Common myeloid progenitor, CD34-positive (primary cell): ENCODE data around the gene PAGE5.

Source experiments
- CTCF ChIA-PET: fragments of 350-600 bp; sonication (Branson Sonifier 250); formaldehyde crosslinking; loops from one replicate; lab custom pipeline; 2021; ENCODE audit warnings: antibody characterized with exemption; lab: Charles Lee
- POLR2A ChIA-PET: fragments of 350-600 bp; sonication (Branson Sonifier 250); formaldehyde crosslinking; loops from one replicate; lab custom pipeline; 2021; ENCODE audit warnings: antibody characterized with exemption; lab: Charles Lee
- DNase-seq, 3 donors: peaks; one replicate each; pipeline versions ENCODE4 v3.0.0 to v3.0.0-alpha.2; 2013
- H3K27ac ChIP-seq, 2 experiments: 1 replicate in 1 of 2; 2 replicates in 1 of 2; pipeline ENCODE4 v1.7.0; 2013; ENCODE audit warnings: inconsistent platforms in 2 of 2, low read length in 2 of 2, mild to moderate bottlenecking in 2 of 2, low read depth in 1 of 2, moderate library complexity in 1 of 2; ENCODE audit not compliant: severe bottlenecking in 2 of 2, insufficient read depth in 1 of 2, poor library complexity in 1 of 2
- H3K27me3 ChIP-seq, 5 experiments: replicated peaks in 2 of 5; 1 replicate in 3 of 5; 2 replicates in 2 of 5; pipeline versions ENCODE4 v1.6.1 to v1.7.0; 2013; ENCODE audit warnings: low read length in 4 of 5, mild to moderate bottlenecking in 2 of 5, moderate library complexity in 2 of 5, inconsistent platforms in 1 of 5; ENCODE audit not compliant: insufficient read depth in 5 of 5, control insufficient read depth in 4 of 5
- H3K36me3 ChIP-seq, 4 experiments: 1 replicate in 2 of 4; 2 replicates in 2 of 4; pipeline versions ENCODE4 v1.6.1 to v1.7.0; 2013; ENCODE audit warnings: low read length in 3 of 4, control low read depth in 1 of 4, mild to moderate bottlenecking in 1 of 4; ENCODE audit not compliant: control insufficient read depth in 4 of 4, insufficient read depth in 4 of 4
- H3K4me1 ChIP-seq, 4 experiments: 1 replicate in 3 of 4; 2 replicates in 1 of 4; pipeline versions ENCODE4 v1.6.1 to v1.7.1; 2013; ENCODE audit warnings: low read length in 3 of 4, mild to moderate bottlenecking in 3 of 4, control low read depth in 1 of 4, inconsistent platforms in 1 of 4, moderate library complexity in 1 of 4; ENCODE audit not compliant: control insufficient read depth in 4 of 4, insufficient read depth in 4 of 4; ENCODE audit errors: control extremely low read depth in 1 of 4
- H3K4me3 ChIP-seq, 7 experiments: 1 replicate in 4 of 7; 2 replicates in 3 of 7; pipeline versions ENCODE4 v1.5.1 to v1.7.0; 2013; ENCODE audit warnings: mild to moderate bottlenecking in 7 of 7, low read length in 6 of 7, moderate library complexity in 6 of 7, inconsistent platforms in 2 of 7, low read depth in 2 of 7, control low read depth in 1 of 7; ENCODE audit not compliant: insufficient read depth in 4 of 7, control insufficient read depth in 1 of 7; ENCODE audit errors: extremely low read depth in 1 of 7
- H3K9me3 ChIP-seq, 5 experiments: 1 replicate in 4 of 5; 2 replicates in 1 of 5; pipeline versions ENCODE4 v1.6.1 to v1.7.1; 2013; ENCODE audit warnings: low read length in 4 of 5, mild to moderate bottlenecking in 2 of 5, inconsistent platforms in 1 of 5, low read depth in 1 of 5, moderate library complexity in 1 of 5; ENCODE audit not compliant: control insufficient read depth in 4 of 5, insufficient read depth in 2 of 5; ENCODE audit errors: control extremely low read depth in 1 of 5
- WGBS: methylation state at CpG from one replicate; pipeline ENCODE4 v1.1.5; 2013; ENCODE audit not compliant: insufficient coverage; 5-methylcytosine and 5-hydroxymethylcytosine counted together

PAGE5 gene

GRCh38 chrX:55213381-55213780, 6.8 kb upstream of the PAGE5 start:
- Histone ChIP-seq H3K4me3 (no peak overlapping the region), H3K27me3 (no peaks in the 10 kb centered on the region), H3K36me3 (no peaks in the 10 kb centered on the region), H3K27ac (no peak overlapping the region), H3K9me3 (peaks cover 0 to 3% (median 0%) of the 10 kb centered on the region in 5 experiments), H3K4me1 (no peaks in the 10 kb centered on the region)
- WGBS, result 72% methylated on average over 2 of the region's 3 CpGs
- DNase-seq, result no peak
- ChIA-PET POLR2A (no interaction called here), CTCF (no interaction called here)

- 75% methylated on average over 5 of the region's 6 CpGs for WGBS
- no peaks in the 10 kb centered on the region for H3K4me1 ChIP-seq
- CTCF ChIA-PET, result no interaction called here
- H3K27me3 ChIP-seq, result no peaks in the 10 kb centered on the region
- no peak for DNase-seq
- no peaks in the 10 kb centered on the region for H3K36me3 ChIP-seq
- POLR2A ChIA-PET, result no interaction called here
- H3K27ac ChIP-seq, result no peak overlapping the region
- H3K4me3 ChIP-seq, result no peak overlapping the region
- no peaks in the 10 kb centered on the region for H3K9me3 ChIP-seq
Observed at GRCh38 chrX:55240788-55241340, 20.7 kb downstream of the PAGE5 start.

- H3K36me3 ChIP-seq, result no peaks in the 10 kb centered on the region
- H3K27me3 ChIP-seq, result no peaks in the 10 kb centered on the region
- H3K27ac ChIP-seq, result no peak overlapping the region
- DNase-seq, result no peak
- no peaks in the 10 kb centered on the region for H3K9me3 ChIP-seq
- ChIA-PET POLR2A (no interaction called here), CTCF (no interaction called here)
- no peaks in the 10 kb centered on the region for H3K4me1 ChIP-seq
- H3K4me3 ChIP-seq, result no peak overlapping the region
Observed at GRCh38 chrX:55253528-55253927, 33.4 kb downstream of the PAGE5 start.

- Histone ChIP-seq H3K9me3 (no peaks in the 10 kb centered on the region), H3K4me3 (no peak overlapping the region), H3K4me1 (no peaks in the 10 kb centered on the region), H3K27me3 (no peaks in the 10 kb centered on the region), H3K27ac (no peak overlapping the region), H3K36me3 (no peaks in the 10 kb centered on the region)
- ChIA-PET POLR2A (no interaction called here), CTCF (no interaction called here)
- no peak for DNase-seq
- no CpG with 5 or more reads among the region's 2 CpGs for WGBS
Observed at GRCh38 chrX:55260806-55261205, 40.7 kb downstream of the PAGE5 start.

- H3K4me1 ChIP-seq, result no peaks in the 10 kb centered on the region
- POLR2A ChIA-PET, result no interaction called here
- no peak for DNase-seq
- H3K36me3 ChIP-seq, result no peaks in the 10 kb centered on the region
- WGBS, result 95% methylated on average over 4 of the region's 5 CpGs
- H3K27me3 ChIP-seq, result no peaks in the 10 kb centered on the region
- no peaks in the 10 kb centered on the region for H3K9me3 ChIP-seq
- no peak within 1 kb of the TSS for H3K27ac ChIP-seq
- no peak within 1 kb of the TSS for H3K4me3 ChIP-seq
- CTCF ChIA-PET, result no interaction called here
Observed at GRCh38 chrX:55264816-55265215, 44.7 kb downstream of the PAGE5 start, which contains the start of gene PAGE3. PAGE3 (minus strand) TSS chrX:55264916; CDS start chrX:55263903, 1,013 bp downstream.
